ENCODE data around the gene TP63. TPM values are rescaled to one million over a fixed set of nuclear protein-coding genes. Genes with fewer than 3 reads are reported as not detected.

The TP63 gene
- total RNA-seq, 1 donor, result 1.8 TPM

- no peak overlapping the region for H2AFZ ChIP-seq (ENCODE audit: low read length)
- no peak for DNase-seq (ENCODE audit: insufficient read length, low spot score, missing footprints)
- H4K20me1 ChIP-seq (ENCODE audit: insufficient read depth, low read length), result no peaks in the 10 kb centered on the region
- no peak overlapping the region for H3K4me3 ChIP-seq (ENCODE audit: insufficient read depth, low read length)
- TF ChIP-seq CTCF (IDR thresholded peaks at IDR 0.05; ENCODE audit: extremely low read depth, low read depth, low read length), result no peak
- H3K4me1 ChIP-seq (ENCODE audit: insufficient read depth, low read length), result no peaks in the 10 kb centered on the region
- H3K79me2 ChIP-seq (ENCODE audit: insufficient read depth, low read length), result no peaks in the 10 kb centered on the region
- no peaks in the 10 kb centered on the region for H3K36me3 ChIP-seq (ENCODE audit: insufficient read depth, low read length)
- no peak overlapping the region for H3K4me2 ChIP-seq (ENCODE audit: insufficient read depth, low read length)
- no peaks in the 10 kb centered on the region for H3K27me3 ChIP-seq (ENCODE audit: insufficient read depth, low read length)
- H3K9me3 ChIP-seq (ENCODE audit: low read depth, low read length), result no peaks in the 10 kb centered on the region
- no peak overlapping the region for H3K27ac ChIP-seq (ENCODE audit: low read depth, low read length)
Measured at GRCh38 chr3:189790658-189791057, 159.5 kb downstream of the TP63 start.

- no peaks in the 10 kb centered on the region for H3K9me3 ChIP-seq (ENCODE audit: low read depth, low read length)
- H3K4me3 ChIP-seq (ENCODE audit: insufficient read depth, low read length), result no peak overlapping the region
- no peak overlapping the region for H2AFZ ChIP-seq (ENCODE audit: low read length)
- DNase-seq (ENCODE audit: insufficient read length, low spot score, missing footprints), result no peak
- H3K27ac ChIP-seq (ENCODE audit: low read depth, low read length), result no peak overlapping the region
- no peaks in the 10 kb centered on the region for H3K79me2 ChIP-seq (ENCODE audit: insufficient read depth, low read length)
- no peaks in the 10 kb centered on the region for H3K36me3 ChIP-seq (ENCODE audit: insufficient read depth, low read length)
- no peaks in the 10 kb centered on the region for H3K4me1 ChIP-seq (ENCODE audit: insufficient read depth, low read length)
- TF ChIP-seq CTCF (IDR thresholded peaks at IDR 0.05; ENCODE audit: extremely low read depth, low read depth, low read length), result no peak
- no peaks in the 10 kb centered on the region for H3K27me3 ChIP-seq (ENCODE audit: insufficient read depth, low read length)
- no peak overlapping the region for H3K4me2 ChIP-seq (ENCODE audit: insufficient read depth, low read length)
- no peaks in the 10 kb centered on the region for H4K20me1 ChIP-seq (ENCODE audit: insufficient read depth, low read length)
Measured at GRCh38 chr3:189792046-189792929, 161.1 kb downstream of the TP63 start.

GRCh38 chr3:189794518-189794917 is 163.3 kb downstream of the TP63 start:
- no peaks in the 10 kb centered on the region for H3K4me1 ChIP-seq (ENCODE audit: insufficient read depth, low read length)
- no peak for TF ChIP-seq CTCF (IDR thresholded peaks at IDR 0.05; ENCODE audit: extremely low read depth, low read depth, low read length)
- no peak overlapping the region for H2AFZ ChIP-seq (ENCODE audit: low read length)
- H3K27ac ChIP-seq (ENCODE audit: low read depth, low read length), result no peak overlapping the region
- DNase-seq (ENCODE audit: insufficient read length, low spot score, missing footprints), result no peak
- H3K79me2 ChIP-seq (ENCODE audit: insufficient read depth, low read length), result no peaks in the 10 kb centered on the region
- H4K20me1 ChIP-seq (ENCODE audit: insufficient read depth, low read length), result no peaks in the 10 kb centered on the region
- H3K4me3 ChIP-seq (ENCODE audit: insufficient read depth, low read length), result no peak overlapping the region
- no peaks in the 10 kb centered on the region for H3K36me3 ChIP-seq (ENCODE audit: insufficient read depth, low read length)
- H3K9me3 ChIP-seq (ENCODE audit: low read depth, low read length), result no peaks in the 10 kb centered on the region
- no peak overlapping the region for H3K4me2 ChIP-seq (ENCODE audit: insufficient read depth, low read length)
- H3K27me3 ChIP-seq (ENCODE audit: insufficient read depth, low read length), result no peaks in the 10 kb centered on the region

GRCh38 chr3:189797103-189797750 is 166.0 kb downstream of the TP63 start:
- H3K27me3 ChIP-seq (ENCODE audit: insufficient read depth, low read length), result no peaks in the 10 kb centered on the region
- H3K27ac ChIP-seq (ENCODE audit: low read depth, low read length), result no peak overlapping the region
- no peaks in the 10 kb centered on the region for H3K4me1 ChIP-seq (ENCODE audit: insufficient read depth, low read length)
- H3K36me3 ChIP-seq (ENCODE audit: insufficient read depth, low read length), result no peaks in the 10 kb centered on the region
- H2AFZ ChIP-seq (ENCODE audit: low read length), result peak overlapping the region; percentile 32
- H3K79me2 ChIP-seq (ENCODE audit: insufficient read depth, low read length), result no peaks in the 10 kb centered on the region
- H3K4me3 ChIP-seq (ENCODE audit: insufficient read depth, low read length), result no peak overlapping the region
- no peak for DNase-seq (ENCODE audit: insufficient read length, low spot score, missing footprints)
- H4K20me1 ChIP-seq (ENCODE audit: insufficient read depth, low read length), result no peaks in the 10 kb centered on the region
- no peak overlapping the region for H3K4me2 ChIP-seq (ENCODE audit: insufficient read depth, low read length)
- no peaks in the 10 kb centered on the region for H3K9me3 ChIP-seq (ENCODE audit: low read depth, low read length)
- no peak for TF ChIP-seq CTCF (IDR thresholded peaks at IDR 0.05; ENCODE audit: extremely low read depth, low read depth, low read length)

All from osteoblast (primary cell).